CD4-positive, alpha-beta T cell treated with Interleukin-12 subunit alpha and Interleukin-12 subunit beta, for 1 hour (primary cell): ENCODE data around the gene SLC25A43.
A peak's percentile ranks its signal among the peaks of the same experiment; 100 is the strongest.
"Not testable (repeated sequence)": the region's sequence is repeated elsewhere in the genome, so short reads cannot be mapped to it uniquely, and the experiment has no call there.

Experiments used
- DNase-seq: peaks from one replicate; pipeline ENCODE4 v3.0.0-alpha.2; 2020

Gene SLC25A43

GRCh38 chrX:119410027-119410819, 11.1 kb downstream of the SLC25A43 start:
- DNase-seq: no peak

GRCh38 chrX:119410854-119411253, 11.7 kb downstream of the SLC25A43 start:
- DNase-seq: no peak

GRCh38 chrX:119411959-119412358, 12.8 kb downstream of the SLC25A43 start:
- no peak for DNase-seq

- DNase-seq: no peak
Measured at GRCh38 chrX:119417376-119417775, 18.2 kb downstream of the SLC25A43 start.

- DNase-seq: no peak
Measured at GRCh38 chrX:119417842-119418241, 18.7 kb downstream of the SLC25A43 start.

GRCh38 chrX:119419146-119419545, 20.0 kb downstream of the SLC25A43 start:
- DNase-seq: no peak

GRCh38 chrX:119419898-119420297, 20.8 kb downstream of the SLC25A43 start:
- no peak for DNase-seq

GRCh38 chrX:119421016-119421705, 22.0 kb downstream of the SLC25A43 start:
- DNase-seq: no peak

- no peak for DNase-seq
Measured at GRCh38 chrX:119423631-119424030, 24.5 kb downstream of the SLC25A43 start.

- no peak for DNase-seq
Measured at GRCh38 chrX:119424999-119425398, 25.9 kb downstream of the SLC25A43 start.

- DNase-seq: no peak
Measured at GRCh38 chrX:119427024-119427794, 28.1 kb downstream of the SLC25A43 start.

- DNase-seq: no peak
Measured at GRCh38 chrX:119427795-119428185, 28.7 kb downstream of the SLC25A43 start.

- DNase-seq: no peak
Measured at GRCh38 chrX:119429471-119429870, 30.3 kb downstream of the SLC25A43 start.

- not testable (repeated sequence) for DNase-seq
Measured at GRCh38 chrX:119441295-119441694, 42.2 kb downstream of the SLC25A43 start.

- DNase-seq: no peak
Measured at GRCh38 chrX:119442286-119442685, 43.1 kb downstream of the SLC25A43 start.

- no peak for DNase-seq
Measured at GRCh38 chrX:119453202-119453601, 54.1 kb downstream of the SLC25A43 start.

GRCh38 chrX:119455264-119455663, 56.1 kb downstream of the SLC25A43 start:
- DNase-seq: no peak

- DNase-seq: no peak
Measured at GRCh38 chrX:119459181-119459580, 60.0 kb downstream of the SLC25A43 start.

GRCh38 chrX:119465555-119465954, 66.4 kb downstream of the SLC25A43 start:
- DNase-seq: no peak

GRCh38 chrX:119466970-119467369, 67.8 kb downstream of the SLC25A43 start:
- no peak for DNase-seq

- DNase-seq: no peak
Measured at GRCh38 chrX:119467433-119467832, 68.3 kb downstream of the SLC25A43 start.

GRCh38 chrX:119467842-119468550, 68.9 kb downstream of the SLC25A43 start, which contains the start of gene SLC25A5:
Gene SLC25A5, plus strand, starts transcription at chrX:119468444. Its CDS starts 72 bp downstream, at chrX:119468516.
- DNase-seq: peak; percentile 89
